ENCODE data around the gene ACOT11. TPM values are rescaled to one million over a fixed set of nuclear protein-coding genes. Genes with fewer than 3 reads are reported as not detected.

Gene ACOT11
- total RNA-seq, 1 donor from 2014 or later = 4.7 TPM

DNA sequence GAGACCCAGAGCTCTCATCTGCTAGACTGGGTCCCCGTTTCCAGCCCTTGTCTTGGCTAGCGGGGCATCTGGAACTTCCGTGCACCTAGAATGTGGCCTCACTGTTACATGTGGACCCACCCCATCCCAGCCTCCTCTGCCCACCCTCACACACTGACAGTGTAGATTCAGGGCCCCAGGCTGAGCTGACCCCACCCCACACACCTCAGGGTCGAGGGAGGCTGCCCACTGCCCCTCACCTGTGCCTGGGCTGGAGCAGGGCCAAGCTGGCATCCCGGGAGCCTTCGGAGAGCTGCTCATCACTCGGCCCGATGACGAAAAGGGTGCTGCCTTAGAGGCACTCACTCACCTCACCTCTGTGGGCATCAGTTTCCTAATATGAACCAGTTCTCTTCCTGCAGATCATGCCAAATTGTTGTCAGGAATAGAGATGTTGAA is 11.1 kb downstream of the ACOT11 start:
- Histone ChIP-seq H3K9me3 (ENCODE audit: control insufficient read depth in 3 of 3, low read length in 3 of 3) (no peaks in the 10 kb centered on the region), H3K27ac (ENCODE audit: low read depth, low read length) (peak overlapping the region; percentile 73), H3K4me3 (ENCODE audit: low read length in 3 of 3) (peak overlapping the region; percentile 43 to 66 (median 43)), H3K4me1 (ENCODE audit: control insufficient read depth in 3 of 3, insufficient read depth in 3 of 3, low read length in 3 of 3) (peaks cover 23 to 35% (median 31%) of the 10 kb centered on the region in 3 donors), H3K27me3 (ENCODE audit: control insufficient read depth in 3 of 3, insufficient read depth in 3 of 3, low read length in 3 of 3) (no peaks in the 10 kb centered on the region), H3K36me3 (ENCODE audit: control insufficient read depth in 3 of 3, insufficient read depth in 3 of 3, low read length in 3 of 3) (no peaks in the 10 kb centered on the region), H3K9ac (ENCODE audit: low read depth in 1 of 3, low read length in 3 of 3) (peak overlapping the region in 2 of 3 donors; percentile 17 to 82)

DNA sequence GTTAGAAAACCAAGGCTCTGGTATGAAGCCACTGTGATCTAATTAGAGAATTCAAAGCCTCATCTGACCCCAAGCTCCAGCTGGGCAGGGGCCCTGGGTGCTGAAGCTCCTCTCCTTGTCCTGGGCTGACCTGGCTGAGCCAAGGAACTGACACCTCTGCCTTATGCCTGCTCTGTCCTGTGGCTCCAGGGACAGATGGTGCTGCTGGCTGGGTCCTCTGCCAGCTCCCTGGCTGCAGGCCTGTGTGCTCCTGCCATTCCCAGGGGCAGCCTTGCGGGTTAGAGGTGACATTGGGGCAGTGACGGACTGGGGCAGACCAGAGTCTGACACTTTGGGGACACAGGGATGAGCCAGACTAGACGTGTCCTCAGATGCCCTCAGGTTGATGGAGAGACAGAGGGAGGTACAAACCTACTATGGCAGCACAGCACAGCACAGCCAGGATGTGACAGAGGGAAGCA is 11.8 kb downstream of the ACOT11 start:
- H3K9ac ChIP-seq (ENCODE audit: low read depth in 1 of 3, low read length in 3 of 3) = peak overlapping the region in 2 of 3 donors; percentile 17 to 68
- H3K4me1 ChIP-seq (ENCODE audit: control insufficient read depth in 3 of 3, insufficient read depth in 3 of 3, low read length in 3 of 3) = peaks cover 23 to 39% (median 35%) of the 10 kb centered on the region in 3 donors
- no peak overlapping the region for H3K4me3 ChIP-seq (ENCODE audit: low read length in 3 of 3)
- peak overlapping the region; percentile 73 for H3K27ac ChIP-seq (ENCODE audit: low read depth, low read length)
- H3K36me3 ChIP-seq (ENCODE audit: control insufficient read depth in 3 of 3, insufficient read depth in 3 of 3, low read length in 3 of 3) = no peaks in the 10 kb centered on the region
- H3K9me3 ChIP-seq (ENCODE audit: control insufficient read depth in 3 of 3, low read length in 3 of 3) = no peaks in the 10 kb centered on the region
- no peaks in the 10 kb centered on the region for H3K27me3 ChIP-seq (ENCODE audit: control insufficient read depth in 3 of 3, insufficient read depth in 3 of 3, low read length in 3 of 3)

DNA sequence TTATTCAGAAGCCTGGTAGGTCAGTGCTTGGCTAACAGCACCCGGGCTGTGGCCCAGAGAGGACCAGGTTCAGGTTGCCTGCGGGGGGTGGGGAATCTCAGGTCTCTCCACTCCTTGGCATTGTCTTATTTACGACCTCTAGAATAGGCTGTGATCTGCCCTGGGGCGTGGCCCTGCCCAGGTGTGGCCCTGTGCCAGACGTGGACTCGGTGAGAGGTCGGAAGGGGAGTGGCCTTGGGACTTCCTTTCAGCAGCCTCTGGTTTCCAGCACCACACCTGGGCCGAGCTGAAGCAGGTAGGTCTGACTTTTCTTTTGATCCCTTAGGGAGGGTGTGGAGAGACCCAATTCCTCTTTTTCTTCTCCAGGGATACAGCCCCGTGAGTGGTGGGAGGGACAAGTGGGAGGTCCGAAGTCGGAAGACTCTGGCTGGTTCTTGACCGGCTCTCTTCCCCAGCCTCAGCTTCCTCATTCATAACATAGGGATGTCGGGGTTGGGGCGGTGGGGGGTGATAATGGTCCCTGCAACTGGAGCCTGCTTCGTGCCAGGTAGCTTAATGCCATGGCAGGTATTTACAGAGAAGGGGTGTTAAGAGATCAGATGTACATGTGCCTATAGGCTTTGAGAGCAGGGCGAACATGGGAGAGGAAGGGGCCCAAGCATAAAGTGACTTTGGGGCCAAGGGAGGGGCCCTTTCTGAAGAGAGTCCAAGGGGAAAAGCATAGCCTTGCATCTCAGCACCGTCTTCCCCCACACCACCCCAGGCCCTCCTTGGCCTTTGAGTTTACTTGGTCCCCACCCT is 16.5 kb downstream of the ACOT11 start:
- H3K27ac ChIP-seq (ENCODE audit: low read depth, low read length) = no peak overlapping the region
- H3K9ac ChIP-seq (ENCODE audit: low read depth in 1 of 3, low read length in 3 of 3) = no peak overlapping the region
- H3K4me1 ChIP-seq (ENCODE audit: control insufficient read depth in 3 of 3, insufficient read depth in 3 of 3, low read length in 3 of 3) = peaks cover 10 to 38% (median 27%) of the 10 kb centered on the region in 3 donors
- H3K27me3 ChIP-seq (ENCODE audit: control insufficient read depth in 3 of 3, insufficient read depth in 3 of 3, low read length in 3 of 3) = no peaks in the 10 kb centered on the region
- H3K4me3 ChIP-seq (ENCODE audit: low read length in 3 of 3) = no peak overlapping the region
- peaks cover 0 to 2% (median 0%) of the 10 kb centered on the region in 3 donors for H3K36me3 ChIP-seq (ENCODE audit: control insufficient read depth in 3 of 3, insufficient read depth in 3 of 3, low read length in 3 of 3)
- no peaks in the 10 kb centered on the region for H3K9me3 ChIP-seq (ENCODE audit: control insufficient read depth in 3 of 3, low read length in 3 of 3)

DNA sequence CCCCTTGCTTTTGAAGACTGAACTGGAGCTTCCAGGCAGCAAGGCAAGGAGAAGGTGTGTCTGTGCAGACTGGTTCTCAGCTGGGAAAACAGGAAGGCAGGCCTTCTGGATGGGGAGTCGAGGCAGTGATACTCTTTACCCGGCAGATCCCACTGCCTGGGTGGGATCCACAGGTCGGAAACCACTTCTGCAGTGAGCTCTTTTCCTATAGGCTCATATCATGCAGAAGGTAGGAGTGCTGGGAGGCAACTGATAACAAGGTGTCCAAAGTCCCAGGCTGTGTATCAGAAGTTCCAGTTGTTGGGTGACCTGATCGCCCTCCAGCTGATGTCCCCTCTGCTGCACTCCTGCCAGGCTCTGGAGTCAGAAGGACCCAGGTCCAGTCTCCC is 17.1 kb downstream of the ACOT11 start:
- Histone ChIP-seq H3K27ac (ENCODE audit: low read depth, low read length) (no peak overlapping the region), H3K9me3 (ENCODE audit: control insufficient read depth in 3 of 3, low read length in 3 of 3) (no peaks in the 10 kb centered on the region), H3K4me1 (ENCODE audit: control insufficient read depth in 3 of 3, insufficient read depth in 3 of 3, low read length in 3 of 3) (peaks cover 5 to 38% (median 26%) of the 10 kb centered on the region in 3 donors), H3K9ac (ENCODE audit: low read depth in 1 of 3, low read length in 3 of 3) (peak overlapping the region in 1 of 3 donors; percentile 8), H3K36me3 (ENCODE audit: control insufficient read depth in 3 of 3, insufficient read depth in 3 of 3, low read length in 3 of 3) (peaks cover 0 to 2% (median 0%) of the 10 kb centered on the region in 3 donors), H3K4me3 (ENCODE audit: low read length in 3 of 3) (no peak overlapping the region), H3K27me3 (ENCODE audit: control insufficient read depth in 3 of 3, insufficient read depth in 3 of 3, low read length in 3 of 3) (no peaks in the 10 kb centered on the region)

DNA sequence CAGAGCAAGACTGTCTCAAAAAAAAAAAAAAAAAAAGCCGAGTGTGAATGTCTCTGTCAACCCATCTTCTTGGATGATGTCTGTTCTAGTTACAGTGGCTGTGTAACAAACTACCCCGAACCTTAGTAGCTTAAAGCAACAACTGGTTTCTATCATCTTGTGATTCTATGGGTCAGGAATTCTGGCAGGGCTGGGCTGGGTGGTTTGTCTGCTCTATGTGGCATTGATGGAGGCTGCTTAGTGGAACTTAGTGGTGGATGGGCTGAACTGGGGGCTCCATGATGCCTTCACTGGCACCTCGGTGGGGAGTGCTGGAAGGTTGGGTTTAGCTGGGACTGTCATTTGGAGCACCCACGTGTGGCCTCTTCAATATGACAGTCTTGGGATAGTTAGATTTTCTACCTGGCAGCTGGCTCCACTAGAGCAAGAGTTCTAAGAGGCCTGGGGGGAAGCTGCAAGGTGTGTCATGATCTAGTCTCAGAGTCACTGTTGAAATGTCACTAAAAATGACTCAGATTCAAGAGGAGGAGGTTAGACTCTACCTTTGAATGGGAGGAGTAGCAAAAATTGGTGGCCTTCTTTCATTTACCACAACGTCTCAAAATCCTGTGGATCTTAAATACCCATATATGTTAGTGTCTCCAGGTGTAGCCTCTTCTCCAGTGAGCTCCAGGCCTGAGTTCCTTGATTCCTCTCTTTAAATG is 18.6 kb downstream of the ACOT11 start:
- Histone ChIP-seq H3K27ac (ENCODE audit: low read depth, low read length) (no peak overlapping the region), H3K4me1 (ENCODE audit: control insufficient read depth in 3 of 3, insufficient read depth in 3 of 3, low read length in 3 of 3) (peaks cover 6 to 46% (median 32%) of the 10 kb centered on the region in 3 donors), H3K27me3 (ENCODE audit: control insufficient read depth in 3 of 3, insufficient read depth in 3 of 3, low read length in 3 of 3) (no peaks in the 10 kb centered on the region), H3K36me3 (ENCODE audit: control insufficient read depth in 3 of 3, insufficient read depth in 3 of 3, low read length in 3 of 3) (peaks cover 0 to 2% (median 0%) of the 10 kb centered on the region in 3 donors), H3K9ac (ENCODE audit: low read depth in 1 of 3, low read length in 3 of 3) (no peak overlapping the region), H3K4me3 (ENCODE audit: low read length in 3 of 3) (no peak overlapping the region), H3K9me3 (ENCODE audit: control insufficient read depth in 3 of 3, low read length in 3 of 3) (no peaks in the 10 kb centered on the region)

DNA sequence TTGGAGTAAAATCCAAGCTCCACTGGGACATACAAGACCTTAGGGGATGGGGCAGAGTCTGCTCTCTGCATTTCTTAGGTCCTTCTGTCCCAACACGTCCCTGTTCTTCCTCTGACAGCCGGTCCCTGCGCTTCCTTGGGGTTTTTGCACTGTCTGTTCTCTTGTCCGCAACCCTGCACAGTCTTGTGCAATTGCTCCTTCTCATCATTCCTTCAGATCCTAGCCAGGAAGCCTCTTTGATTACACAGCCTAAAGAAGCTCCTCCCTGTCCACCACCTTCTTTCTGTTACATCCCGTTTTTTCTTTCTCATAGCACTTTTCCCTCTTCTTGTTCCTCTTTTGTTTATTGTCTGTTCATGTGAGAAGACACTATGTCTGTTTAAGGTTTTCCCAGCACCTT is 19.9 kb downstream of the ACOT11 start:
- no peak overlapping the region for H3K4me3 ChIP-seq (ENCODE audit: low read length in 3 of 3)
- no peaks in the 10 kb centered on the region for H3K27me3 ChIP-seq (ENCODE audit: control insufficient read depth in 3 of 3, insufficient read depth in 3 of 3, low read length in 3 of 3)
- H3K36me3 ChIP-seq (ENCODE audit: control insufficient read depth in 3 of 3, insufficient read depth in 3 of 3, low read length in 3 of 3) = peaks cover 0 to 3% (median 0%) of the 10 kb centered on the region in 3 donors
- no peaks in the 10 kb centered on the region for H3K9me3 ChIP-seq (ENCODE audit: control insufficient read depth in 3 of 3, low read length in 3 of 3)
- no peak overlapping the region for H3K27ac ChIP-seq (ENCODE audit: low read depth, low read length)
- peaks cover 13 to 60% (median 46%) of the 10 kb centered on the region in 3 donors for H3K4me1 ChIP-seq (ENCODE audit: control insufficient read depth in 3 of 3, insufficient read depth in 3 of 3, low read length in 3 of 3)
- H3K9ac ChIP-seq (ENCODE audit: low read depth in 1 of 3, low read length in 3 of 3) = peak overlapping the region in 1 of 3 donors; percentile 74

DNA sequence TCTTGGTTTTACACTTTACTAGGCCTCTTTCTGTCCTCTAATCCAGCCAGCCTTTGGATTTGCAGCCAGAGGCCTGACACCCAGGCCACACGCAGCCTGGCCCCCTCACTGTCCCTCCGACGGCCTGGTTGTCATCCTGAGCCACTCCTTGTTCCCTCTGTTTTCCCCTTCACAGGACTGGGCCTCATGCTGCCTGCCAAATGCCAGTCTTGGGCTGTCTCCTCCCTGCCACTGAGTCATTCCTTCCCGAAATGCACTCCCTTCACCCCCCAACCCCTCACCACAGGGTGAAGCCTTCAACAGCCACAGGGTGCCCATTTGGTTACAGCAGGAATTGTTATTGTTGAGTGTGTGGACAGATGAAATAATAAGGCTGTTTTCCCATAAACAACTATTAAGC is 21.3 kb downstream of the ACOT11 start:
- no peaks in the 10 kb centered on the region for H3K9me3 ChIP-seq (ENCODE audit: control insufficient read depth in 3 of 3, low read length in 3 of 3)
- H3K4me3 ChIP-seq (ENCODE audit: low read length in 3 of 3) = no peak overlapping the region
- H3K27me3 ChIP-seq (ENCODE audit: control insufficient read depth in 3 of 3, insufficient read depth in 3 of 3, low read length in 3 of 3) = no peaks in the 10 kb centered on the region
- H3K9ac ChIP-seq (ENCODE audit: low read depth in 1 of 3, low read length in 3 of 3) = peak overlapping the region in 1 of 3 donors; percentile 73
- peaks cover 13 to 56% (median 48%) of the 10 kb centered on the region in 3 donors for H3K4me1 ChIP-seq (ENCODE audit: control insufficient read depth in 3 of 3, insufficient read depth in 3 of 3, low read length in 3 of 3)
- peaks cover 0 to 4% (median 0%) of the 10 kb centered on the region in 3 donors for H3K36me3 ChIP-seq (ENCODE audit: control insufficient read depth in 3 of 3, insufficient read depth in 3 of 3, low read length in 3 of 3)
- no peak overlapping the region for H3K27ac ChIP-seq (ENCODE audit: low read depth, low read length)

DNA sequence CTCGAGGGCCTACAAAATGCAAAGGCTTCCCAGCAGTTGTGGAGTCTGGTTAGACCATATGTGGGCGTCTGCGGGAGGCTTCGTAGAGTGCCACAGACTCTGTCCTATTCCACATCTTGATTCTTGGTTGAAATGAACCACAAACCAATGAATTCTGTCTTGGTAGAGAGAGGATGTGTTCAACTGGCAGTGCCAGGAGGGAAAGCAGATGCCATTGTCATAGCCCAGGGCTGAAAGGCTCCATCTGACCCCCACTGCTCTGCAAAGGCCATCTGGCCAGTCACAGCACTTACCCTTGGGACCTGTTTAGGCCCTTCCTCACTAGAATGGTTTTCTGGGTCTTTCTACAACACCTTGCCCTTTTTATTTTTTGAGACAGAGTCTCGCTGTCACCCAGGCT is 22.1 kb downstream of the ACOT11 start:
- Histone ChIP-seq H3K9me3 (ENCODE audit: control insufficient read depth in 3 of 3, low read length in 3 of 3) (no peaks in the 10 kb centered on the region), H3K27me3 (ENCODE audit: control insufficient read depth in 3 of 3, insufficient read depth in 3 of 3, low read length in 3 of 3) (no peaks in the 10 kb centered on the region), H3K4me3 (ENCODE audit: low read length in 3 of 3) (no peak overlapping the region), H3K36me3 (ENCODE audit: control insufficient read depth in 3 of 3, insufficient read depth in 3 of 3, low read length in 3 of 3) (peaks cover 0 to 4% (median 0%) of the 10 kb centered on the region in 3 donors), H3K9ac (ENCODE audit: low read depth in 1 of 3, low read length in 3 of 3) (peak overlapping the region in 1 of 3 donors; percentile 33), H3K27ac (ENCODE audit: low read depth, low read length) (no peak overlapping the region), H3K4me1 (ENCODE audit: control insufficient read depth in 3 of 3, insufficient read depth in 3 of 3, low read length in 3 of 3) (peaks cover 17 to 60% (median 55%) of the 10 kb centered on the region in 3 donors)

DNA sequence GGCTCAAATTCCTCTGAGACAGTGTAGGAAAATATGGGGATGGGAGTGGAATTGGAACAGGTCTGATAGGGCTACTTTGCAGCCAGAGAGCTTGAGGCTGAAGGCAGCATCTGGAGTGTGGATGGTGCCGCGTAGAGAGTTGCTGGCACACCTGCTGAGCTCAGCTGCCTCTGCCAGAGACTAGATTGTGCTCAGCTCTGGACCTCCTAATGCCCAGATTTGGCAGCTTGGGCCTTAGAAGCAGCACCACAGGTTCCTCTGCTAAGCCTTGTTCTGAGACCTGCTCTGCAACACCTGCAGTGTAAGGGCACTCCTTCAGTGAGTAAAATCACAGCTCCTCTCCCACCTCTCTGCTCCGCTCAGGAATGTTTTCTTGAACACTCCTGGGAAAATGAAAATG is 23.3 kb downstream of the ACOT11 start:
- H3K9me3 ChIP-seq (ENCODE audit: control insufficient read depth in 3 of 3, low read length in 3 of 3) = no peaks in the 10 kb centered on the region
- no peak overlapping the region for H3K27ac ChIP-seq (ENCODE audit: low read depth, low read length)
- H3K9ac ChIP-seq (ENCODE audit: low read depth in 1 of 3, low read length in 3 of 3) = peak overlapping the region in 1 of 3 donors; percentile 66
- H3K4me3 ChIP-seq (ENCODE audit: low read length in 3 of 3) = peak overlapping the region in 1 of 3 donors; percentile 29
- peaks cover 26 to 69% (median 66%) of the 10 kb centered on the region in 3 donors for H3K4me1 ChIP-seq (ENCODE audit: control insufficient read depth in 3 of 3, insufficient read depth in 3 of 3, low read length in 3 of 3)
- H3K27me3 ChIP-seq (ENCODE audit: control insufficient read depth in 3 of 3, insufficient read depth in 3 of 3, low read length in 3 of 3) = no peaks in the 10 kb centered on the region
- peaks cover 0 to 2% (median 0%) of the 10 kb centered on the region in 3 donors for H3K36me3 ChIP-seq (ENCODE audit: control insufficient read depth in 3 of 3, insufficient read depth in 3 of 3, low read length in 3 of 3)
